HG03469 (cell line): Measurements from ENCODE around the gene SPART.
"Not testable (repeated sequence)": the region's sequence is repeated elsewhere in the genome, so short reads cannot be mapped to it uniquely, and the experiment has no call there.

Source experiments
- ATAC-seq: cut with Tn5 transposase; IDR thresholded peaks from one replicate; pipeline ENCODE4 v1.9.1; 2021; ENCODE audit warnings: mild to moderate bottlenecking, moderate library complexity, moderate number of reproducible peaks; ENCODE audit not compliant: unreplicated experiment

The SPART gene

GRCh38 chr13:36354842-36355623 is 8.8 kb upstream of the SPART start:
- no peak for ATAC-seq

- ATAC-seq = no peak
Observed at GRCh38 chr13:36353001-36353400, 6.8 kb upstream of the SPART start.

- ATAC-seq = no peak
Observed at GRCh38 chr13:36352350-36352749, 6.2 kb upstream of the SPART start.

- ATAC-seq = no peak
Observed at GRCh38 chr13:36347531-36348210, 1.5 kb upstream of the SPART start.

GRCh38 chr13:36345438-36346221 is 564 bp downstream of the SPART start:
- no peak for ATAC-seq

GRCh38 chr13:36344886-36345437 is 1.2 kb downstream of the SPART start:
- no peak for ATAC-seq

- no peak for ATAC-seq
Observed at GRCh38 chr13:36344173-36344572, 2.0 kb downstream of the SPART start.

- ATAC-seq = no peak
Observed at GRCh38 chr13:36343766-36344165, 2.4 kb downstream of the SPART start.

GRCh38 chr13:36342715-36343114 is 3.5 kb downstream of the SPART start:
- ATAC-seq = no peak

- no peak for ATAC-seq
Observed at GRCh38 chr13:36341718-36342117, 4.5 kb downstream of the SPART start.

GRCh38 chr13:36339600-36340155 is 6.5 kb downstream of the SPART start:
- ATAC-seq = no peak

GRCh38 chr13:36337938-36338641 is 8.1 kb downstream of the SPART start:
- no peak for ATAC-seq

- ATAC-seq = no peak
Observed at GRCh38 chr13:36332986-36333385, 13.2 kb downstream of the SPART start.

GRCh38 chr13:36332255-36332654 is 13.9 kb downstream of the SPART start:
- ATAC-seq = not testable (repeated sequence)

- ATAC-seq = no peak
Observed at GRCh38 chr13:36331280-36331679, 14.9 kb downstream of the SPART start.

- no peak for ATAC-seq
Observed at GRCh38 chr13:36329361-36329760, 16.8 kb downstream of the SPART start.

- ATAC-seq = no peak
Observed at GRCh38 chr13:36328821-36329220, 17.4 kb downstream of the SPART start.

- ATAC-seq = no peak
Observed at GRCh38 chr13:36325912-36326311, 20.3 kb downstream of the SPART start.

- not testable (repeated sequence) for ATAC-seq
Observed at GRCh38 chr13:36324881-36325280, 21.3 kb downstream of the SPART start.

GRCh38 chr13:36323951-36324566 is 22.1 kb downstream of the SPART start:
- ATAC-seq = no peak
